ENCODE measurements around the gene TMEFF1.

- TF ChIP-seq ZFP3 (CRISPR knock-in tag; IDR thresholded peaks at IDR 0.05) (no peak), ZNF8 (CRISPR knock-in tag; IDR thresholded peaks at IDR 0.05) (no peak), PATZ1 (CRISPR knock-in tag; IDR thresholded peaks at IDR 0.05; ENCODE audit: borderline replicate concordance) (no peak), TOX (CRISPR knock-in tag; IDR thresholded peaks at IDR 0.05; ENCODE audit: borderline replicate concordance) (no peak), TCF4 (CRISPR knock-in tag; IDR thresholded peaks at IDR 0.05; ENCODE audit: borderline replicate concordance) (no peak), PPARA (CRISPR knock-in tag; IDR thresholded peaks at IDR 0.05; ENCODE audit: borderline replicate concordance) (no peak), CSRNP3 (CRISPR knock-in tag; IDR thresholded peaks at IDR 0.05) (no peak), BACH2 (CRISPR knock-in tag; IDR thresholded peaks at IDR 0.05; ENCODE audit: borderline replicate concordance) (no peak)
Observed at GRCh38 chr9:100479820-100480219, 6.9 kb downstream of the TMEFF1 start.

Measured in SK-N-SH treated with all-trans-retinoic acid at 6 μM for 48 hours (cell line).